Astrocyte (in vitro differentiated cells and primary cell): ENCODE measurements around the gene CDKAL1.

Experiments used
- CTCF ChIP-seq: IDR thresholded peaks from 2 replicates; pipeline ENCODE4 v1.5.1; 2011; ENCODE audit warnings: low read depth, mild to moderate bottlenecking, inconsistent platforms, low read length, moderate library complexity; ENCODE audit not compliant: insufficient read depth
- EZH2 ChIP-seq: IDR thresholded peaks from 2 replicates; pipeline ENCODE4 v1.6.1; 2012; ENCODE audit warnings: mild to moderate bottlenecking, low read length, inconsistent platforms; ENCODE audit not compliant: insufficient read depth

- TF ChIP-seq CTCF (no peak), EZH2 (no peak)
These were observed 212.7 kb downstream of the CDKAL1 start for GRCh38 chr6:20746805-20747558.
